MM.1S (cell line): Measurements from ENCODE around the gene CISH.

ENCODE experiments used
- CTCF ChIP-seq: fragments of 300-600 bp; sonication (generic); IDR thresholded peaks from 2 replicates; pipeline ENCODE4 v1.5.1; 2016; ENCODE audit warnings: antibody characterized with exemption, low read length, mixed read lengths
- EZH2 ChIP-seq: fragments of 300-600 bp; sonication (generic); optimal IDR thresholded peaks from 2 replicates; pipeline ENCODE3; 2017; ENCODE audit warnings: low read depth, mild to moderate bottlenecking, antibody characterized with exemption, low read length, mixed read lengths
- EZH2phosphoT487 ChIP-seq: fragments of 300-600 bp; sonication (generic); IDR thresholded peaks from 2 replicates; pipeline ENCODE4 v1.6.1; 2018; ENCODE audit warnings: antibody characterized with exemption, low read length

- no peak for TF ChIP-seq EZH2phosphoT487
- no peak for TF ChIP-seq EZH2
- TF ChIP-seq CTCF, result no peak
Observed at GRCh38 chr3:50573566-50574443, 37.8 kb downstream of the CISH start.
